Duodenal mucosa (tissue), 2 donors: Measurements from ENCODE around the gene NOTO.

Source experiments
- H3K27ac ChIP-seq: one replicate; pipeline ENCODE4 v1.7.0; 2013; ENCODE audit warnings: low read depth, low read length
- H3K27me3 ChIP-seq, 2 donors: one replicate each; pipeline ENCODE4 v1.7.0; 2013; ENCODE audit warnings: low read length in 2 of 2, control low read depth in 1 of 2; ENCODE audit not compliant: insufficient read depth in 2 of 2, control insufficient read depth in 1 of 2
- H3K36me3 ChIP-seq, 2 donors: one replicate each; pipeline ENCODE4 v1.7.0; 2013; ENCODE audit warnings: low read length in 2 of 2, control low read depth in 1 of 2; ENCODE audit not compliant: insufficient read depth in 2 of 2, control insufficient read depth in 1 of 2
- H3K4me1 ChIP-seq, 2 donors: one replicate each; pipeline ENCODE4 v1.7.0; 2013; ENCODE audit warnings: low read length in 2 of 2, control low read depth in 1 of 2; ENCODE audit not compliant: insufficient read depth in 2 of 2, control insufficient read depth in 1 of 2
- H3K4me3 ChIP-seq, 2 donors: one replicate each; pipeline ENCODE4 v1.7.0; 2013; ENCODE audit warnings: low read length in 2 of 2, low read depth in 1 of 2
- H3K9ac ChIP-seq, 2 donors: one replicate each; pipeline ENCODE4 v1.7.0; 2013; ENCODE audit warnings: low read length in 2 of 2, low read depth in 1 of 2
- H3K9me3 ChIP-seq, 2 donors: one replicate each; pipeline ENCODE4 v1.7.0; 2013; ENCODE audit warnings: low read length in 2 of 2, control low read depth in 1 of 2; ENCODE audit not compliant: control insufficient read depth in 1 of 2

Gene NOTO

GRCh38 chr2:73173781-73174180, 28.6 kb upstream of the NOTO start:
- H3K9me3 ChIP-seq, result no peaks in the 10 kb centered on the region
- peaks cover 12 to 23% of the 10 kb centered on the region in 2 donors for H3K4me1 ChIP-seq
- no peak overlapping the region for H3K4me3 ChIP-seq
- H3K36me3 ChIP-seq, result no peaks in the 10 kb centered on the region
- H3K9ac ChIP-seq, result no peak overlapping the region
- H3K27me3 ChIP-seq, result peaks cover 21 to 30% of the 10 kb centered on the region in 2 donors
- H3K27ac ChIP-seq, result no peak overlapping the region

GRCh38 chr2:73174244-73174643, 28.1 kb upstream of the NOTO start:
- Histone ChIP-seq H3K4me1 (peaks cover 12 to 23% of the 10 kb centered on the region in 2 donors), H3K27me3 (peaks cover 21 to 31% of the 10 kb centered on the region in 2 donors), H3K9me3 (no peaks in the 10 kb centered on the region), H3K36me3 (no peaks in the 10 kb centered on the region), H3K27ac (no peak overlapping the region), H3K4me3 (no peak overlapping the region), H3K9ac (no peak overlapping the region)

GRCh38 chr2:73174941-73175662, 27.3 kb upstream of the NOTO start:
- peaks cover 12 to 23% of the 10 kb centered on the region in 2 donors for H3K4me1 ChIP-seq

GRCh38 chr2:73175663-73176204, 26.6 kb upstream of the NOTO start:
- Histone ChIP-seq H3K9me3 (no peaks in the 10 kb centered on the region), H3K36me3 (no peaks in the 10 kb centered on the region), H3K9ac (peak overlapping the region in 1 of 2 donors; percentile 33), H3K27me3 (peaks cover 21 to 31% of the 10 kb centered on the region in 2 donors), H3K4me1 (peaks cover 12 to 23% of the 10 kb centered on the region in 2 donors), H3K27ac (no peak overlapping the region), H3K4me3 (peak overlapping the region; percentile 66 to 72)

More at GRCh38 chr2:73174941-73175662, 27.3 kb upstream of the NOTO start:
- Histone ChIP-seq H3K27ac (no peak overlapping the region), H3K9ac (no peak overlapping the region), H3K27me3 (peaks cover 21 to 31% of the 10 kb centered on the region in 2 donors), H3K36me3 (no peaks in the 10 kb centered on the region), H3K9me3 (no peaks in the 10 kb centered on the region), H3K4me3 (peak overlapping the region; percentile 66 to 72)

GRCh38 chr2:73176205-73176880, 26.0 kb upstream of the NOTO start:
- Histone ChIP-seq H3K9ac (peak overlapping the region; percentile 33 to 58), H3K4me3 (peak overlapping the region; percentile 66 to 72), H3K36me3 (no peaks in the 10 kb centered on the region), H3K9me3 (no peaks in the 10 kb centered on the region), H3K27ac (no peak overlapping the region), H3K4me1 (peaks cover 12 to 23% of the 10 kb centered on the region in 2 donors), H3K27me3 (peaks cover 21 to 31% of the 10 kb centered on the region in 2 donors)

GRCh38 chr2:73176881-73177644, 25.3 kb upstream of the NOTO start:
- peaks cover 12 to 23% of the 10 kb centered on the region in 2 donors for H3K4me1 ChIP-seq

GRCh38 chr2:73177645-73178255, 24.6 kb upstream of the NOTO start:
- Histone ChIP-seq H3K4me3 (peak overlapping the region in 1 of 2 donors; percentile 43), H3K9me3 (no peaks in the 10 kb centered on the region), H3K4me1 (peaks cover 12 to 23% of the 10 kb centered on the region in 2 donors), H3K27ac (no peak overlapping the region), H3K27me3 (peaks cover 17 to 31% of the 10 kb centered on the region in 2 donors), H3K36me3 (no peaks in the 10 kb centered on the region), H3K9ac (no peak overlapping the region)

More at GRCh38 chr2:73176881-73177644, 25.3 kb upstream of the NOTO start:
- Histone ChIP-seq H3K9ac (peak overlapping the region; percentile 33 to 58), H3K9me3 (no peaks in the 10 kb centered on the region), H3K27me3 (peaks cover 21 to 31% of the 10 kb centered on the region in 2 donors), H3K4me3 (peak overlapping the region; percentile 66 to 72), H3K36me3 (no peaks in the 10 kb centered on the region), H3K27ac (no peak overlapping the region)

- no peaks in the 10 kb centered on the region for H3K27me3 ChIP-seq
Measured at GRCh38 chr2:73185965-73186364, 16.4 kb upstream of the NOTO start.

GRCh38 chr2:73187549-73187948, 14.8 kb upstream of the NOTO start:
- Histone ChIP-seq H3K4me1 (no peaks in the 10 kb centered on the region), H3K36me3 (no peaks in the 10 kb centered on the region), H3K27ac (no peak overlapping the region), H3K4me3 (no peak overlapping the region), H3K27me3 (no peaks in the 10 kb centered on the region), H3K9ac (no peak overlapping the region), H3K9me3 (peaks cover 0 to 3% of the 10 kb centered on the region in 2 donors)

More at GRCh38 chr2:73185965-73186364, 16.4 kb upstream of the NOTO start:
- no peak overlapping the region for H3K4me3 ChIP-seq
- no peaks in the 10 kb centered on the region for H3K36me3 ChIP-seq
- H3K9ac ChIP-seq, result no peak overlapping the region
- H3K9me3 ChIP-seq, result peaks cover 0 to 3% of the 10 kb centered on the region in 2 donors
- no peaks in the 10 kb centered on the region for H3K4me1 ChIP-seq
- no peak overlapping the region for H3K27ac ChIP-seq
